ENCODE results near the gene TRIM8. TPM values are rescaled to one million over a fixed set of nuclear protein-coding genes. Genes with fewer than 3 reads are reported as not detected.

The TRIM8 gene
- total and polyA plus RNA-seq, 2 of the 8 experiments (the other 6 are each of a cell fraction or from before 2014, with no cell fraction given), result 24.9 to 38.8 TPM

GRCh38 chr10:102651455-102652169 lies 7.3 kb downstream of the TRIM8 start:
- Histone ChIP-seq H2BK5ac (ENCODE audit: low read depth, low read length) (no peak overlapping the region), H3K36me3 (ENCODE audit: control insufficient read depth in 2 of 4, insufficient read depth in 4 of 4, low read length in 3 of 4) (peaks cover 7 to 14% (median 10%) of the 10 kb centered on the region in 4 experiments; a peak in 5 of 8 replicates), H2AFZ (ENCODE audit: low read length) (no peak overlapping the region), H3K14ac (ENCODE audit: insufficient read length) (no peak overlapping the region), H3K4me1 (replicated peaks in 1 of 4; ENCODE audit: control insufficient read depth in 3 of 4, insufficient read depth in 4 of 4, low read length in 3 of 4) (peaks cover 3 to 46% (median 37%) of the 10 kb centered on the region in 4 experiments), H3K4me3 (ENCODE audit: extremely low read depth in 1 of 4, insufficient read depth in 2 of 4, low read depth in 3 of 4, low read length in 4 of 4) (no peak overlapping the region), H3K18ac (ENCODE audit: extremely low read depth, low read length) (no peak overlapping the region), H2BK12ac (ENCODE audit: low read depth, low read length) (0 out of 2 replicates have a peak overlapping the region, but pooled peaks have one; percentile 27), H4K5ac (ENCODE audit: insufficient read length, low read depth, low read length) (no peak overlapping the region), H3K27me3 (replicated peaks in 1 of 4; ENCODE audit: control insufficient read depth in 3 of 4, extremely low read depth in 1 of 4, insufficient read depth in 3 of 4, low read length in 3 of 4) (no peaks in the 10 kb centered on the region), H4K8ac (ENCODE audit: extremely low read depth, insufficient read depth, low read length) (no peak overlapping the region), H3K9me3 (ENCODE audit: insufficient read depth in 2 of 2, low read depth in 1 of 2, low read length in 1 of 2) (no peaks in the 10 kb centered on the region), H2BK15ac (ENCODE audit: low read length) (peak overlapping the region; percentile 72; the same call in 1 of the 2 replicates), H3K23me2 (ENCODE audit: low read depth, low read length) (peaks cover 2% of the 10 kb centered on the region; the same call in 1 of the 2 replicates), H2BK20ac (ENCODE audit: low read length) (no peak overlapping the region), H3K79me2 (ENCODE audit: control insufficient read depth in 1 of 2, insufficient read depth in 2 of 2, low read length in 2 of 2) (peaks cover 0 to 70% of the 10 kb centered on the region in 2 experiments; a peak in 2 of 4 replicates), H2BK120ac (replicated peaks; ENCODE audit: low read depth, low read length) (no peak overlapping the region), H3K23ac (ENCODE audit: insufficient read length) (no peak overlapping the region), H3K4ac (replicated peaks; ENCODE audit: insufficient read length, low read depth, low read length) (no peak overlapping the region), H4K91ac (replicated peaks; ENCODE audit: insufficient read length, low read length) (no peak overlapping the region), H3K79me1 (ENCODE audit: low read depth, low read length) (peaks cover 31% of the 10 kb centered on the region), H4K20me1 (replicated peaks in 1 of 2; ENCODE audit: control insufficient read depth in 1 of 2, insufficient read depth in 2 of 2, low read length in 2 of 2) (peaks cover 15 to 26% of the 10 kb centered on the region in 2 experiments), H3K4me2 (ENCODE audit: insufficient read depth in 1 of 2, low read depth in 2 of 2, low read length in 2 of 2) (no peak overlapping the region), H3K9ac (replicated peaks in 1 of 4; ENCODE audit: extremely low read depth in 1 of 4, low read depth in 3 of 4, low read length in 3 of 4) (0 out of 7 replicates have a peak overlapping the region, but pooled peaks of 1 of the 4 experiments have one; percentile 26), H3K56ac (replicated peaks; ENCODE audit: insufficient read length, low read depth, low read length) (no peak overlapping the region), H3K27ac (ENCODE audit: low read depth, low read length) (no peak overlapping the region), H2AK5ac (ENCODE audit: low read depth, low read length) (peak overlapping the region; percentile 75; the same call in 1 of the 2 replicates)
- 92% methylated on average over 11 of the region's 11 CpGs; no CpG with 5 or more reads in 1 of the 2 experiments for WGBS, 2 experiments (ENCODE audit: extremely low coverage in 1 of 2, insufficient coverage in 1 of 2, insufficient read length in 1 of 2, insufficient replicate concordance in 2 of 2, low coverage in 1 of 2, low lambda C conversion rate in 2 of 2, missing lambda C conversion rate in 1 of 2)
- DNase-seq (ENCODE audit: low read depth in 1 of 2, low spot score in 2 of 2) (no peak), FAIRE-seq (no peak)
- ChIA-PET CTCF (ENCODE audit: partially characterized antibody) (interaction anchor here (1.0 to 13.0 kb wide), 9 partner anchors 9 to 68 kb away, joined by 3 to 145 read pairs (median 7); no protein-coding TSS in a partner anchor), POLR2A (ENCODE audit: partially characterized antibody) (interaction anchor here (1.7 to 5.1 kb wide), 3 partner anchors 9 to 23 kb away, joined by 8 to 39 read pairs (median 10); no protein-coding TSS in a partner anchor)
- no peak for TF ChIP-seq SP2 (IDR thresholded peaks at IDR 0.05; ENCODE audit: low read length)
- no peak for TF ChIP-seq BCL11A (IDR thresholded peaks at IDR 0.05; ENCODE audit: low read depth in 2 of 2, low read length in 2 of 2)
- no peak for TF ChIP-seq SAP30 (IDR thresholded peaks at IDR 0.05; ENCODE audit: insufficient read depth, insufficient replicate concordance, low read length)
